ENCODE measurements around the gene DCHS1. TPM values are rescaled to one million over a fixed set of nuclear protein-coding genes. Genes with fewer than 3 reads are reported as not detected.

Gene DCHS1
- total RNA-seq, 2 experiments from 2014 or later = 0.80 to 0.90 TPM

GRCh38 chr11:6655020-6655789 lies 404 bp downstream of the DCHS1 start:
- H3K4me3 Mint-ChIP-seq = no peak overlapping the region
- H3K4me1 Mint-ChIP-seq (ENCODE audit: low read depth) = no peaks in the 10 kb centered on the region
- H3K27me3 Mint-ChIP-seq = peaks cover 3% of the 10 kb centered on the region
- intact Hi-C loops (cut with micrococcal nuclease) = no loop called here
- ChIA-PET CTCF (no interaction called here), POLR2A (no interaction called here)
- peak; percentile 54 for DNase-seq
- H3K27ac Mint-ChIP-seq = no peak overlapping the region
- H3K36me3 Mint-ChIP-seq = no peaks in the 10 kb centered on the region
- H3K9me3 Mint-ChIP-seq = no peaks in the 10 kb centered on the region

GRCh38 chr11:6654281-6655019 lies 1.2 kb downstream of the DCHS1 start:
- ChIA-PET CTCF (no interaction called here), POLR2A (interaction anchor here (0.7 kb wide), 1 partner anchor 13 kb away, joined by 3 read pairs; no protein-coding TSS in a partner anchor)
- Mint-ChIP-seq H3K4me1 (ENCODE audit: low read depth) (no peaks in the 10 kb centered on the region), H3K36me3 (no peaks in the 10 kb centered on the region), H3K9me3 (no peaks in the 10 kb centered on the region), H3K27me3 (peaks cover 3% of the 10 kb centered on the region), H3K27ac (no peak overlapping the region), H3K4me3 (no peak overlapping the region)
- intact Hi-C loops (cut with micrococcal nuclease) = no loop called here
- DNase-seq = no peak

- no peaks in the 10 kb centered on the region for H3K4me1 Mint-ChIP-seq (ENCODE audit: low read depth)
- DNase-seq = no peak
- ChIA-PET CTCF (interaction anchor here (2.2 kb wide), 1 partner anchor 11 kb away, joined by 7 read pairs; no protein-coding TSS in a partner anchor), POLR2A (interaction anchor here (0.7 kb wide), 1 partner anchor 14 kb away, joined by 3 read pairs; no protein-coding TSS in a partner anchor)
- intact Hi-C loops (cut with micrococcal nuclease) = no loop called here
- no peaks in the 10 kb centered on the region for H3K36me3 Mint-ChIP-seq
- peaks cover 3% of the 10 kb centered on the region for H3K27me3 Mint-ChIP-seq
- H3K27ac Mint-ChIP-seq = no peak overlapping the region
- H3K9me3 Mint-ChIP-seq = no peaks in the 10 kb centered on the region
- no peak overlapping the region for H3K4me3 Mint-ChIP-seq
These were observed 2.0 kb downstream of the DCHS1 start for GRCh38 chr11:6653656-6654055.

GRCh38 chr11:6653097-6653496 lies 2.5 kb downstream of the DCHS1 start:
- Mint-ChIP-seq H3K27ac (no peak overlapping the region), H3K36me3 (no peaks in the 10 kb centered on the region), H3K27me3 (peaks cover 3% of the 10 kb centered on the region), H3K9me3 (no peaks in the 10 kb centered on the region), H3K4me1 (ENCODE audit: low read depth) (no peaks in the 10 kb centered on the region), H3K4me3 (no peak overlapping the region)
- intact Hi-C loops (cut with micrococcal nuclease) = no loop called here
- POLR2A ChIA-PET = no interaction called here
- CTCF ChIA-PET = interaction anchor here (1.0 to 2.2 kb wide), 2 partner anchors 12 to 274 kb away, joined by 3 to 7 read pairs; no protein-coding TSS in a partner anchor
- DNase-seq = no peak

GRCh38 chr11:6652182-6652581 lies 3.4 kb downstream of the DCHS1 start:
- intact Hi-C loops (cut with micrococcal nuclease) = no loop called here
- Mint-ChIP-seq H3K4me3 (no peak overlapping the region), H3K9me3 (no peaks in the 10 kb centered on the region), H3K27ac (no peak overlapping the region), H3K36me3 (no peaks in the 10 kb centered on the region), H3K27me3 (peaks cover 3% of the 10 kb centered on the region), H3K4me1 (ENCODE audit: low read depth) (no peaks in the 10 kb centered on the region)
- CTCF ChIA-PET = interaction anchor here (1.0 to 2.2 kb wide), 3 partner anchors 13 to 273 kb away, joined by 3 to 7 read pairs (median 7); no protein-coding TSS in a partner anchor
- DNase-seq = no peak
- POLR2A ChIA-PET = no interaction called here

- CTCF ChIA-PET = interaction anchor here (1.1 kb wide), 1 partner anchor 47 kb away, joined by 4 read pairs; no protein-coding TSS in a partner anchor
- peak; percentile 52 for DNase-seq
These were observed 4.6 kb downstream of the DCHS1 start for GRCh38 chr11:6650980-6651379.

GRCh38 chr11:6650104-6650503 lies 5.5 kb downstream of the DCHS1 start:
- Mint-ChIP-seq H3K27me3 (no peaks in the 10 kb centered on the region), H3K36me3 (no peaks in the 10 kb centered on the region), H3K9me3 (no peaks in the 10 kb centered on the region), H3K27ac (no peak overlapping the region), H3K4me3 (no peak overlapping the region), H3K4me1 (ENCODE audit: low read depth) (no peaks in the 10 kb centered on the region)
- intact Hi-C loops (cut with micrococcal nuclease) = no loop called here
- POLR2A ChIA-PET = interaction anchor here (1.2 to 1.7 kb wide), 2 partner anchors 28 to 33 kb away, joined by 3 to 5 read pairs; partner anchors contain the start of gene MRPL17
- CTCF ChIA-PET = interaction anchor here (1.1 to 2.5 kb wide), 3 partner anchors 18 to 46 kb away, joined by 4 to 14 read pairs (median 6); partner anchors contain the start of gene MRPL17
- DNase-seq = no peak

More at GRCh38 chr11:6650980-6651379, 4.6 kb downstream of the DCHS1 start:
- Mint-ChIP-seq H3K27ac (no peak overlapping the region), H3K4me1 (ENCODE audit: low read depth) (no peaks in the 10 kb centered on the region), H3K9me3 (no peaks in the 10 kb centered on the region), H3K4me3 (no peak overlapping the region), H3K27me3 (no peaks in the 10 kb centered on the region), H3K36me3 (no peaks in the 10 kb centered on the region)
- POLR2A ChIA-PET = no interaction called here
- intact Hi-C loops (cut with micrococcal nuclease) = no loop called here

GRCh38 chr11:6648501-6648900 lies 7.1 kb downstream of the DCHS1 start:
- Mint-ChIP-seq H3K9me3 (no peaks in the 10 kb centered on the region), H3K27me3 (no peaks in the 10 kb centered on the region), H3K36me3 (no peaks in the 10 kb centered on the region), H3K4me1 (ENCODE audit: low read depth) (no peaks in the 10 kb centered on the region), H3K4me3 (no peak overlapping the region), H3K27ac (no peak overlapping the region)
- DNase-seq = no peak
- ChIA-PET CTCF (interaction anchor here (1.1 to 2.5 kb wide), 3 partner anchors 9 to 35 kb away, joined by 4 to 14 read pairs (median 6); partner anchors contain the start of gene MRPL17), POLR2A (interaction anchor here (0.6 to 1.7 kb wide), 2 partner anchors 35 to 65 kb away, joined by 5 read pairs; partner anchors contain the start of gene MRPL17)
- intact Hi-C loops (cut with micrococcal nuclease) = no loop called here

GRCh38 chr11:6647836-6648235 lies 7.8 kb downstream of the DCHS1 start:
- intact Hi-C loops (cut with micrococcal nuclease) = loop anchor here (2.0 kb wide), 2 partner anchors 19 to 29 kb away; partner anchors contain the start of gene TPP1
- H3K27me3 Mint-ChIP-seq = no peaks in the 10 kb centered on the region
- CTCF ChIA-PET = interaction anchor here (0.8 to 2.5 kb wide), 5 partner anchors 9 to 59 kb away, joined by 3 to 14 read pairs (median 7); partner anchors contain the start of gene TAF10
- POLR2A ChIA-PET = interaction anchor here (1.0 to 1.4 kb wide), 2 partner anchors 29 to 35 kb away, joined by 3 read pairs; partner anchors contain the start of gene MRPL17
- H3K36me3 Mint-ChIP-seq = no peaks in the 10 kb centered on the region
- no peak overlapping the region for H3K27ac Mint-ChIP-seq
- no peaks in the 10 kb centered on the region for H3K9me3 Mint-ChIP-seq
- no peaks in the 10 kb centered on the region for H3K4me1 Mint-ChIP-seq (ENCODE audit: low read depth)
- H3K4me3 Mint-ChIP-seq = no peak overlapping the region
- DNase-seq = no peak

GRCh38 chr11:6646918-6647679 lies 8.5 kb downstream of the DCHS1 start:
- CTCF ChIA-PET = interaction anchor here (0.8 to 2.2 kb wide), 6 partner anchors 8 to 59 kb away, joined by 3 to 8 read pairs (median 4); partner anchors contain the start of genes MRPL17 and TAF10
- POLR2A ChIA-PET = interaction anchor here (0.6 to 1.6 kb wide), 7 partner anchors 21 to 47 kb away, joined by 3 to 4 read pairs (median 3); partner anchors contain the start of gene MRPL17
- Mint-ChIP-seq H3K4me1 (ENCODE audit: low read depth) (no peaks in the 10 kb centered on the region), H3K9me3 (no peaks in the 10 kb centered on the region), H3K27me3 (no peaks in the 10 kb centered on the region), H3K36me3 (no peaks in the 10 kb centered on the region), H3K27ac (no peak overlapping the region), H3K4me3 (no peak overlapping the region)
- intact Hi-C loops (cut with micrococcal nuclease) = loop anchor here (2.0 kb wide), 2 partner anchors 20 to 28 kb away; partner anchors contain the start of gene TPP1
- peak; percentile 49 for DNase-seq

GRCh38 chr11:6646576-6646917 lies 9.1 kb downstream of the DCHS1 start:
- no peak for DNase-seq
- H3K9me3 Mint-ChIP-seq = no peaks in the 10 kb centered on the region
- no peaks in the 10 kb centered on the region for H3K27me3 Mint-ChIP-seq
- no peak overlapping the region for H3K27ac Mint-ChIP-seq
- intact Hi-C loops (cut with micrococcal nuclease) = loop anchor here (2.0 kb wide), 2 partner anchors 20 to 28 kb away; partner anchors contain the start of gene TPP1
- POLR2A ChIA-PET = interaction anchor here (0.6 to 1.6 kb wide), 7 partner anchors 21 to 47 kb away, joined by 3 to 4 read pairs (median 3); partner anchors contain the start of gene MRPL17
- no peak overlapping the region for H3K4me3 Mint-ChIP-seq
- CTCF ChIA-PET = interaction anchor here (1.0 to 2.2 kb wide), 4 partner anchors 21 to 36 kb away, joined by 3 to 8 read pairs (median 6); partner anchors contain the start of genes MRPL17 and TAF10
- H3K4me1 Mint-ChIP-seq (ENCODE audit: low read depth) = no peaks in the 10 kb centered on the region
- H3K36me3 Mint-ChIP-seq = no peaks in the 10 kb centered on the region
